LHCN-M2 (cell line): ENCODE data around the gene ZC3H13. TPM values are rescaled to one million over a fixed set of nuclear protein-coding genes. Genes with fewer than 3 reads are reported as not detected.

Experiments used
- DNase-seq: peaks from one replicate; pipeline ENCODE4 v3.0.0-alpha.2; 2012; ENCODE audit warnings: low read depth
- total RNA-seq: library from RNA; depleted of rRNA; stranded (reverse); fragments of >200 nt; gene quantifications from 2 replicates; pipeline ENCODE4 v1.2.3, GENCODE V29; 2014

ZC3H13 gene
- total RNA-seq, 1 experiment from 2014 or later: 15.4 TPM

GRCh38 chr13:46059405-46059804 is 6.9 kb upstream of the ZC3H13 start:
- DNase-seq: no peak

GRCh38 chr13:46058268-46058667 is 5.7 kb upstream of the ZC3H13 start:
- DNase-seq: no peak

GRCh38 chr13:46057256-46058015 is 4.9 kb upstream of the ZC3H13 start:
- peak; percentile 26 for DNase-seq

- DNase-seq: no peak
These were observed 841 bp upstream of the ZC3H13 start for GRCh38 chr13:46053162-46054012.

GRCh38 chr13:46051968-46052318 is 603 bp downstream of the ZC3H13 start:
- no peak for DNase-seq

- DNase-seq: no peak
These were observed 1.8 kb downstream of the ZC3H13 start for GRCh38 chr13:46050771-46051170.

GRCh38 chr13:46045424-46045823 is 7.1 kb downstream of the ZC3H13 start:
- no peak for DNase-seq

- no peak for DNase-seq
These were observed 8.9 kb downstream of the ZC3H13 start for GRCh38 chr13:46043647-46044046.

- DNase-seq: peak; percentile 8
These were observed 11.1 kb downstream of the ZC3H13 start for GRCh38 chr13:46041419-46041839.

- no peak for DNase-seq
These were observed 11.8 kb downstream of the ZC3H13 start for GRCh38 chr13:46040763-46041162.

- DNase-seq: no peak
These were observed 12.9 kb downstream of the ZC3H13 start for GRCh38 chr13:46039411-46040182.

GRCh38 chr13:46038296-46038695 is 14.2 kb downstream of the ZC3H13 start:
- DNase-seq: no peak

GRCh38 chr13:46035066-46035465 is 17.5 kb downstream of the ZC3H13 start:
- no peak for DNase-seq

- DNase-seq: no peak
These were observed 20.2 kb downstream of the ZC3H13 start for GRCh38 chr13:46032341-46032740.

GRCh38 chr13:46031581-46032263 is 20.8 kb downstream of the ZC3H13 start:
- no peak for DNase-seq

GRCh38 chr13:46025157-46025556 is 27.4 kb downstream of the ZC3H13 start:
- DNase-seq: no peak

- peak; percentile 27 for DNase-seq
These were observed 30.1 kb downstream of the ZC3H13 start for GRCh38 chr13:46022481-46022880.

GRCh38 chr13:46016216-46016615 is 36.3 kb downstream of the ZC3H13 start:
- DNase-seq: no peak

GRCh38 chr13:46015366-46015765 is 37.2 kb downstream of the ZC3H13 start:
- DNase-seq: no peak

- no peak for DNase-seq
These were observed 40.1 kb downstream of the ZC3H13 start for GRCh38 chr13:46012404-46012803.

- DNase-seq: no peak
These were observed 42.4 kb downstream of the ZC3H13 start for GRCh38 chr13:46010148-46010547.
